ENCODE results near the gene KBTBD8. TPM values are rescaled to one million over a fixed set of nuclear protein-coding genes. Genes with fewer than 3 reads are reported as not detected.

The KBTBD8 gene
- total RNA-seq, 1 experiment from 2014 or later: 0.91 TPM

DNA sequence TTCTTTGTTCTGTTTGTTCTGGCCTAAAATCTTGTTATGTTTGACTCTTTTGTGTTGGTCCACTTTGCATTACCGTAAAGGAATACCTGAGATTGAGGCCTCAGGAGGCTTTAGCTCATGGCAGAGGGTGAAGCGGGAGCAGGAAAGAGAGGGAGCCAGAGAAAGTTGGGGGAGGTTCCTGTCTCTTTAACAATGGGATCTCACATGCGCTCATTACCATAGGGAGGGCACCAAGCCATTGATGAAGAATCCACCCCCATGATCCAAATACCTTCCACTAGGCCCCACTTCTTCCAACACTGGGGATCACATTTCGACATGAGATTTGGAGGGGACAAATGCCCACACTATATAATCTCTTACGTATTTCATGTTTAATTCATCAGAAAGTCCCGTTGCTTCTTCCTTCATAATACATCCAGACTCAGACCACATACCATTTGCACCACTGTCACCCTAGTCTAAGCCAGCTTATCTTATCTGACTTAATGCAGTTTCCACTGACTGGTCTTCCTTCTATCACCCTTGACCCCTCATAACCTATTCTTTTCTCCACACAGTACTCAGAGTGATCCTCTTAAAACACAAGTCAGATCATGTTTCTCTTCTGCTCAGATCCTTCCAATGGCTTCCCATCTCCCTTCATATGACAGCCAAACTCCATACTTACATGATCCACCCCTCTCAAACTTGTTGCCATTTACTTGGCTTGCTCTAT is 13.5 kb downstream of the KBTBD8 start:
- no peak overlapping the region for H3K4me3 ChIP-seq (ENCODE audit: low read length)
- BruUV-seq (replicated peaks): no TSS peak
- no peaks in the 10 kb centered on the region for H3K9me3 ChIP-seq (ENCODE audit: low read length)
- no peaks in the 10 kb centered on the region for H4K20me1 ChIP-seq (ENCODE audit: low read length)
- H3K27ac ChIP-seq (ENCODE audit: low read length): no peak overlapping the region
- no peaks in the 10 kb centered on the region for H3K79me2 ChIP-seq (ENCODE audit: low read length)
- H3K9me2 ChIP-seq (replicated peaks; ENCODE audit: low read length): no peaks in the 10 kb centered on the region
- ChIA-PET CTCF (no interaction called here), POLR2A (ENCODE audit: unreplicated experiment) (no interaction called here)
- ATAC-seq: no peak
- H3K36me3 ChIP-seq (ENCODE audit: low read depth, low read length): no peaks in the 10 kb centered on the region
- H2AFZ ChIP-seq (ENCODE audit: low read length): no peak overlapping the region
- no peak overlapping the region for H3K4me2 ChIP-seq (ENCODE audit: low read length)
- H3F3A ChIP-seq (ENCODE audit: low read length, unreplicated experiment): no peaks in the 10 kb centered on the region
- no peaks in the 10 kb centered on the region for H3K4me1 ChIP-seq (ENCODE audit: insufficient read depth, low read length)
- H3K9ac ChIP-seq (ENCODE audit: low read length): no peak overlapping the region
- no peaks in the 10 kb centered on the region for H3K27me3 ChIP-seq (ENCODE audit: low read length)
- intact Hi-C loops (cut with micrococcal nuclease): no loop called here
- TF ChIP-seq EZH2phosphoT487 (IDR thresholded peaks at IDR 0.05; ENCODE audit: borderline replicate concordance, low read length): no peak
- TF ChIP-seq, protein P1, sequence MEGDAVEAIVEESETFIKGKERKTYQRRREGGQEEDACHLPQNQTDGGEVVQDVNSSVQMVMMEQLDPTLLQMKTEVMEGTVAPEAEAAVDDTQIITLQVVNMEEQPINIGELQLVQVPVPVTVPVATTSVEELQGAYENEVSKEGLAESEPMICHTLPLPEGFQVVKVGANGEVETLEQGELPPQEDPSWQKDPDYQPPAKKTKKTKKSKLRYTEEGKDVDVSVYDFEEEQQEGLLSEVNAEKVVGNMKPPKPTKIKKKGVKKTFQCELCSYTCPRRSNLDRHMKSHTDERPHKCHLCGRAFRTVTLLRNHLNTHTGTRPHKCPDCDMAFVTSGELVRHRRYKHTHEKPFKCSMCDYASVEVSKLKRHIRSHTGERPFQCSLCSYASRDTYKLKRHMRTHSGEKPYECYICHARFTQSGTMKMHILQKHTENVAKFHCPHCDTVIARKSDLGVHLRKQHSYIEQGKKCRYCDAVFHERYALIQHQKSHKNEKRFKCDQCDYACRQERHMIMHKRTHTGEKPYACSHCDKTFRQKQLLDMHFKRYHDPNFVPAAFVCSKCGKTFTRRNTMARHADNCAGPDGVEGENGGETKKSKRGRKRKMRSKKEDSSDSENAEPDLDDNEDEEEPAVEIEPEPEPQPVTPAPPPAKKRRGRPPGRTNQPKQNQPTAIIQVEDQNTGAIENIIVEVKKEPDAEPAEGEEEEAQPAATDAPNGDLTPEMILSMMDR (conservative IDR thresholded peaks at IDR 0.05; ENCODE audit: low read depth, low read length): no peak
- TF ChIP-seq EZH2 (IDR thresholded peaks at IDR 0.05; ENCODE audit: low read length, unreplicated experiment): no peak
- no peak for DNase-seq

DNA sequence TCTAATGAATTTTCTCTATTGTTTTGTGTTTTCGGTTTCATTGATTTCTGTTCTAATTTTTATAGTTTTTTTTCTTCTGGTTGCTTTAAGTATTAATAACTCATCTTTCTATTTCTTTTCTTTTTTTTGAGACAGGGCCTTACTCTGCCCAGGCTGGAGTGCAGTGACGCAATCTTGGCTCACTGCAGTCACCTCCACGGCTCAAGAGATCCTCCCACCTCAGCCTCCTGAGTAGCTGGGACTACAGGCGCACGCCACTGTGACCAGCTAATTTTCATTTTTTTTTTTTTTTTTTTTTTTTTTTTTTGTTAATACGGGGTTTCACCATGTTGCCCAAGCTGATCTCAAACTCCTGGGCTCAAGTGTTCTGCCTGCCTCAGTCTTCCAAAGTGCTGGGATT is 14.5 kb downstream of the KBTBD8 start:
- no peak for DNase-seq
- intact Hi-C loops (cut with micrococcal nuclease): no loop called here
- no peak overlapping the region for H2AFZ ChIP-seq (ENCODE audit: low read length)
- no peaks in the 10 kb centered on the region for H3K79me2 ChIP-seq (ENCODE audit: low read length)
- H3K4me3 ChIP-seq (ENCODE audit: low read length): no peak overlapping the region
- no peak overlapping the region for H3K27ac ChIP-seq (ENCODE audit: low read length)
- no peaks in the 10 kb centered on the region for H3K36me3 ChIP-seq (ENCODE audit: low read depth, low read length)
- no peaks in the 10 kb centered on the region for H3K9me3 ChIP-seq (ENCODE audit: low read length)
- H4K20me1 ChIP-seq (ENCODE audit: low read length): no peaks in the 10 kb centered on the region
- ChIA-PET POLR2A (ENCODE audit: unreplicated experiment) (no interaction called here), CTCF (interaction anchor here (0.6 kb wide), 1 partner anchor 49 kb away, joined by 7 read pairs; no protein-coding TSS in a partner anchor)
- no TSS peak for BruUV-seq (replicated peaks)
- H3K27me3 ChIP-seq (ENCODE audit: low read length): no peaks in the 10 kb centered on the region
- no peak for ATAC-seq
- no peak overlapping the region for H3K4me2 ChIP-seq (ENCODE audit: low read length)
- H3K4me1 ChIP-seq (ENCODE audit: insufficient read depth, low read length): no peaks in the 10 kb centered on the region
- H3F3A ChIP-seq (ENCODE audit: low read length, unreplicated experiment): no peaks in the 10 kb centered on the region
- H3K9me2 ChIP-seq (replicated peaks; ENCODE audit: low read length): no peaks in the 10 kb centered on the region
- no peak for TF ChIP-seq EZH2phosphoT487 (IDR thresholded peaks at IDR 0.05; ENCODE audit: borderline replicate concordance, low read length)
- TF ChIP-seq EZH2 (IDR thresholded peaks at IDR 0.05; ENCODE audit: low read length, unreplicated experiment): no peak
- TF ChIP-seq, protein P1 (conservative IDR thresholded peaks at IDR 0.05; ENCODE audit: low read depth, low read length): no peak
- no peak overlapping the region for H3K9ac ChIP-seq (ENCODE audit: low read length)

DNA sequence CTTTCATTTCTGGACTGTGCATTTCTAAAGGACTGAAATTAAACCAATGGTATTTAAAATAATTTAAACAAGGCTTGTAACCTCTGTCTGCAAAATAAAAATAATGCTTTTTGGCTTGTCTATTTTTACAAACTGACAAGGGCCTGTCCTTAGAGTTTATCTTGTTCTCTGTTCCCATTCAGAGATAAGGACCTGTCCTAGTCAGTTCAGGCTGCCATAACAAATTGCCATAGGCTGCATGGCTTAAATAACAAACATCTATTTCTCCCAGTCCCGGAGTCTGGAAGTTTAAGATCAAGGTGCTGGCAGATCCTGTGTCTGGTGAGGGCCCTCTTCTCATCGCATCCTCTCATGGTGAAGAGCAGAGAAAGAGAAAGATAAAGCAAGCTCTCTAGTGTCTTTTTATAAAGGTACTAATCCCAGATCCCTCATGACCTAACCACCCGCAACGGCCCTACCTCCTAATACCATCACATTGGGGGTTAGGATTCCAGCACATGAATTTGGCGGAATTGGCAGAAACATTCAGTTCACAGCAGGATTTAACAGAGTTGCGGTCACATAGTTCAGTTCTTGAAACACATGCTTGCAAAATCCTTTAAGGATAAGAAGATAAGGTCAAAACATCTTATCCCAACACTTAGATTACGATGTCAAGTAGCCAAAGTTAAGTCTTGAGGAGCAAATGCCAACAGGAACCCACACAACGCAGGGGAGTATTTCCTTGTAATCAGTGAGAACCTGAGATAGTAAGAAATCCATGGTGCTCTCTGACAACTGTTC is 17.8 kb downstream of the KBTBD8 start:
- CTCF ChIA-PET: interaction anchor here (0.7 kb wide), 1 partner anchor 17 kb away, joined by 4 read pairs; no protein-coding TSS in a partner anchor
- POLR2A ChIA-PET (ENCODE audit: unreplicated experiment): no interaction called here
- Histone ChIP-seq H3K9me3 (ENCODE audit: low read length) (no peaks in the 10 kb centered on the region), H3K4me3 (ENCODE audit: low read length) (no peak overlapping the region), H3K36me3 (ENCODE audit: low read depth, low read length) (no peaks in the 10 kb centered on the region), H3K9me2 (replicated peaks; ENCODE audit: low read length) (no peaks in the 10 kb centered on the region), H3K27me3 (ENCODE audit: low read length) (no peaks in the 10 kb centered on the region), H3K4me2 (ENCODE audit: low read length) (no peak overlapping the region), H3K79me2 (ENCODE audit: low read length) (no peaks in the 10 kb centered on the region), H3K27ac (ENCODE audit: low read length) (no peak overlapping the region), H3K4me1 (ENCODE audit: insufficient read depth, low read length) (no peaks in the 10 kb centered on the region), H3F3A (ENCODE audit: low read length, unreplicated experiment) (no peaks in the 10 kb centered on the region), H4K20me1 (ENCODE audit: low read length) (no peaks in the 10 kb centered on the region), H2AFZ (ENCODE audit: low read length) (no peak overlapping the region), H3K9ac (ENCODE audit: low read length) (no peak overlapping the region)
- ATAC-seq: no peak
- no TSS peak for BruUV-seq (replicated peaks)
- intact Hi-C loops (cut with micrococcal nuclease): no loop called here
- TF ChIP-seq EZH2 (IDR thresholded peaks at IDR 0.05; ENCODE audit: low read length, unreplicated experiment) (no peak), EZH2phosphoT487 (IDR thresholded peaks at IDR 0.05; ENCODE audit: borderline replicate concordance, low read length) (no peak)
- TF ChIP-seq, protein P1 (conservative IDR thresholded peaks at IDR 0.05; ENCODE audit: low read depth, low read length): no peak
- DNase-seq: no peak
